HT-29 (cell line): ENCODE results near the gene LILRB4. TPM values are rescaled to one million over a fixed set of nuclear protein-coding genes. Genes with fewer than 3 reads are reported as not detected.
"Not testable (repeated sequence)": the region's sequence is repeated elsewhere in the genome, so short reads cannot be mapped to it uniquely, and the experiment has no call there.

Source experiments
- DNase-seq: peaks from one replicate; pipeline ENCODE4 v3.0.0-alpha.2; 2015; ENCODE audit warnings: low spot score
- total RNA-seq: library from RNA; depleted of rRNA; stranded (reverse); fragments of >200 nt; shearing (Covaris generic); gene quantifications from 2 replicates; pipeline ENCODE4 v1.2.3, GENCODE V29; 2014; rRNA removed

The LILRB4 gene
- not detected in 2 replicates for total RNA-seq

- DNase-seq: no peak
These were observed at the start of gene LILRB4 for GRCh38 chr19:54662730-54663129. Gene LILRB4 (plus strand): TSS chr19:54662985. CDS start chr19:54663034, 49 bp downstream.

- no peak for DNase-seq
These were observed 48.1 kb upstream of the LILRB4 start for GRCh38 chr19:54614726-54615125.

- no peak for DNase-seq
These were observed 46.7 kb upstream of the LILRB4 start for GRCh38 chr19:54616057-54616456.

- no peak for DNase-seq
These were observed 45.8 kb upstream of the LILRB4 start for GRCh38 chr19:54616821-54617560.

GRCh38 chr19:54620464-54620863 lies 42.3 kb upstream of the LILRB4 start:
- no peak for DNase-seq

- DNase-seq: no peak
These were observed 40.4 kb upstream of the LILRB4 start for GRCh38 chr19:54622431-54622830.

- DNase-seq: not testable (repeated sequence)
These were observed 38.6 kb upstream of the LILRB4 start for GRCh38 chr19:54624234-54624633.

- DNase-seq: not testable (repeated sequence)
These were observed 37.7 kb upstream of the LILRB4 start for GRCh38 chr19:54624934-54625730.

GRCh38 chr19:54626757-54627156 lies 36.0 kb upstream of the LILRB4 start:
- no peak for DNase-seq

- DNase-seq: not testable (repeated sequence)
These were observed 34.9 kb upstream of the LILRB4 start for GRCh38 chr19:54627912-54628311.

GRCh38 chr19:54630262-54630661 lies 32.5 kb upstream of the LILRB4 start, which contains the start of gene LILRB1:
Gene LILRB1 (plus strand): TSS chr19:54630484. CDS start chr19:54631074, 590 bp downstream.
- DNase-seq: not testable (repeated sequence)

GRCh38 chr19:54630782-54631181 lies 32.0 kb upstream of the LILRB4 start:
- no peak for DNase-seq

- not testable (repeated sequence) for DNase-seq
These were observed 31.1 kb upstream of the LILRB4 start for GRCh38 chr19:54631489-54632337.

GRCh38 chr19:54632517-54632916 lies 30.3 kb upstream of the LILRB4 start:
- DNase-seq: not testable (repeated sequence)

GRCh38 chr19:54633401-54633800 lies 29.4 kb upstream of the LILRB4 start:
- no peak for DNase-seq

GRCh38 chr19:54636081-54636480 lies 26.7 kb upstream of the LILRB4 start:
- not testable (repeated sequence) for DNase-seq

- no peak for DNase-seq
These were observed 24.1 kb upstream of the LILRB4 start for GRCh38 chr19:54638683-54639082.

- not testable (repeated sequence) for DNase-seq
These were observed 19.8 kb upstream of the LILRB4 start for GRCh38 chr19:54642953-54643352.

- not testable (repeated sequence) for DNase-seq
These were observed 19.2 kb upstream of the LILRB4 start for GRCh38 chr19:54643583-54643982.

- no peak for DNase-seq
These were observed 18.7 kb upstream of the LILRB4 start for GRCh38 chr19:54644056-54644455.

GRCh38 chr19:54646331-54646841 lies 16.4 kb upstream of the LILRB4 start:
- DNase-seq: no peak
